HepG2 (cell line): ENCODE data around the gene UBE2Q1.

Experiments
- FOXJ3 ChIP-seq: sonication (generic); formaldehyde crosslinking; IDR thresholded peaks from 2 replicates; pipeline ENCODE4 v1.4.0; 2020; ENCODE audit warnings: missing genetic modification reagents, mild to moderate bottlenecking, borderline replicate concordance
- HMGXB4 ChIP-seq, 2 experiments: sonication (generic) in 1 of 2; formaldehyde crosslinking in 1 of 2; IDR thresholded peaks; 2 replicates each; pipeline versions ENCODE4 v1.4.0 to v1.6.1; 2018 to 2020; ENCODE audit warnings: missing genetic modification reagents in 2 of 2, borderline replicate concordance in 1 of 2, low read depth in 1 of 2, mild to moderate bottlenecking in 1 of 2, missing biosample characterization in 1 of 2
- MAFK ChIP-seq, 2 experiments: IDR thresholded peaks in 1 of 2; conservative IDR thresholded peaks in 1 of 2; 2 replicates each; pipeline ENCODE4 v1.6.1; 2011; ENCODE audit warnings: improper control_type of control experiment in 2 of 2, low read length in 2 of 2
- POLR2AphosphoS5 ChIP-seq: IDR thresholded peaks from 2 replicates; pipeline ENCODE4 v1.6.1; 2012; ENCODE audit warnings: low read depth, low read length

GRCh38 chr1:154539486-154540483 is 18.7 kb downstream of the UBE2Q1 start:
- no peak for TF ChIP-seq FOXJ3 (CRISPR knock-in tag)
- TF ChIP-seq HMGXB4 (CRISPR knock-in tag; IDR thresholded peaks at IDR 0.05; ENCODE audit: borderline replicate concordance in 1 of 2, low read depth in 1 of 2), result no peak
- TF ChIP-seq MAFK (conservative IDR thresholded peaks at IDR 0.05 in 1 of 2, IDR thresholded peaks at IDR 0.05 in 1 of 2; ENCODE audit: low read length in 2 of 2), result no peak
- TF ChIP-seq POLR2AphosphoS5, result no peak
